GM10266 (cell line): Measurements from ENCODE around the gene EEFSEC.

Experiments
- DNase-seq: peaks from one replicate; pipeline ENCODE4 v3.0.0; 2012; ENCODE audit errors: extremely low spot score
- TF ChIP-seq, protein P1 (sequence below): IDR thresholded peaks from 2 replicates; pipeline ENCODE4 v1.5.1; 2012; ENCODE audit warnings: mild to moderate bottlenecking, low read depth; ENCODE audit not compliant: control insufficient read depth, insufficient read depth; ENCODE audit errors: missing control alignments

EEFSEC gene

DNA sequence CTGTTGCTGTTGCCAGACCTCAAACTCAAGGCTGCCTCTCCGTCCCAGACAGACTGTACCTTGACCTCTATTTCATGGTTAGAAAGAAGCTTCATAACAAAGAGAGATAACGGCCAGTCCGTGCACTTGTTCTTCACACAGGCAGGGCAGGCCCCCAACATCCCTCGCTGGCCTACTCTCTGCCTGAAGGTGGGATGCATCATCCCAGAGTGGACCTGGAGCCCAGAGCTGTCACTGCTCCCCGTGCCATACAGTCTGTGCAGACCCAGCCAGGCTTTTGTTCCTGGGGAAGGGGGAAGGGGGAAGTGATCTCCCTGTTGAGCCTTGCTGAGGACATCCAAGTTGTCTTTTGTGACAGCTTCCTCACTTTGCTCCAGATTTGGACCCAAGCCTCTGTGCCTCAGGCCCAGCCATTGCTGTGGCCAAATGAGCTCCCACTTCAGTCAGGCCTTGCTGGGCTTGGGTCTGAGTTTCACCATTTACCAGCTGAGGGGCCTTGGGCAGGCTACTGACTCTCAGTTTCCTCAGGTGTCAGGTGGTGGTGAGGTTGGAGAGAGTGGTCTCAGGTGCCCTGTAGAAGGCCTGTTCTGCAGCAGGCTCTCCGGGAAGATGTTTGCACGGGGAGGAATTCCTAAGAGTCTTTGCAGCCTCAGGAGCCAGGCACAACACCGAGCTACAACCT, 171.8 kb downstream of the EEFSEC start:
- TF ChIP-seq, protein P1, sequence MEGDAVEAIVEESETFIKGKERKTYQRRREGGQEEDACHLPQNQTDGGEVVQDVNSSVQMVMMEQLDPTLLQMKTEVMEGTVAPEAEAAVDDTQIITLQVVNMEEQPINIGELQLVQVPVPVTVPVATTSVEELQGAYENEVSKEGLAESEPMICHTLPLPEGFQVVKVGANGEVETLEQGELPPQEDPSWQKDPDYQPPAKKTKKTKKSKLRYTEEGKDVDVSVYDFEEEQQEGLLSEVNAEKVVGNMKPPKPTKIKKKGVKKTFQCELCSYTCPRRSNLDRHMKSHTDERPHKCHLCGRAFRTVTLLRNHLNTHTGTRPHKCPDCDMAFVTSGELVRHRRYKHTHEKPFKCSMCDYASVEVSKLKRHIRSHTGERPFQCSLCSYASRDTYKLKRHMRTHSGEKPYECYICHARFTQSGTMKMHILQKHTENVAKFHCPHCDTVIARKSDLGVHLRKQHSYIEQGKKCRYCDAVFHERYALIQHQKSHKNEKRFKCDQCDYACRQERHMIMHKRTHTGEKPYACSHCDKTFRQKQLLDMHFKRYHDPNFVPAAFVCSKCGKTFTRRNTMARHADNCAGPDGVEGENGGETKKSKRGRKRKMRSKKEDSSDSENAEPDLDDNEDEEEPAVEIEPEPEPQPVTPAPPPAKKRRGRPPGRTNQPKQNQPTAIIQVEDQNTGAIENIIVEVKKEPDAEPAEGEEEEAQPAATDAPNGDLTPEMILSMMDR: no peak
- DNase-seq: no peak

DNA sequence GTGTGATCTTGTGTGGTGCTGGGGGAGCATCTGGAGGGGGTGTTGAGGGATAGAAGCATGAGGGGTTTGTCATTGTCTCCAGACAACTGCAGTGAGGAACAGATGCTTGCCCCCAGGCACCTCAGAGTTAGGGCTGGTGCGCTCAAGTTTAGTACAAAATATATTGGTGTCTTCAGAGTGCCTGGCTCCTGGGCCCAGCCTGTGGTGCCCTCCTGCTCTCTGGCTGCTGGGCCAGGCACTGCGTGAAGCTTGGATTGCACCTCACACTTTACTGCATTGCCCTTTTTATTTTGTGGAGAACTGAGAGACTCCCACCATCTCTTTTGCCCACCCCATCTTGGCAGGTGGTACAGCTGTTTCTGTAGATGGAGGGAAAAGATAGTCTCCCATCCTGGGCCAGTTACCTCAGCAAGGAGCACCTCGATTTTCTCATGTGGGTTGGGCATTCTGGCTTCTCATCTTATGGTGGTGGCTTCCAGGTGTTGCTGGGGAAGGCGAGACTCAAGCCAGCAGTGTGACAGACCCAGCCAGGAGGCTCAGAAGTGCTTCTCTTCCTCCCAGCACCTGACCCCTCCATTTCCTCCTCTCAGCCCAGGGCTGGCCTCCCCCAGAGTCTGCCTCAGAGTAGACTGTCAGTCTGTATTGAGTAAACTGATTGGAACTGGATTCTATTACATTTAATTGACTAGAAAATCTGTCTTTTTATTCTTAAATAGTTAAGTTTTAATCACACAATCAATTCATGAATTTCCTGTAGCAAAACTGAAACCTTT, 173.0 kb downstream of the EEFSEC start:
- DNase-seq: no peak
- TF ChIP-seq, protein P1: no peak

DNA sequence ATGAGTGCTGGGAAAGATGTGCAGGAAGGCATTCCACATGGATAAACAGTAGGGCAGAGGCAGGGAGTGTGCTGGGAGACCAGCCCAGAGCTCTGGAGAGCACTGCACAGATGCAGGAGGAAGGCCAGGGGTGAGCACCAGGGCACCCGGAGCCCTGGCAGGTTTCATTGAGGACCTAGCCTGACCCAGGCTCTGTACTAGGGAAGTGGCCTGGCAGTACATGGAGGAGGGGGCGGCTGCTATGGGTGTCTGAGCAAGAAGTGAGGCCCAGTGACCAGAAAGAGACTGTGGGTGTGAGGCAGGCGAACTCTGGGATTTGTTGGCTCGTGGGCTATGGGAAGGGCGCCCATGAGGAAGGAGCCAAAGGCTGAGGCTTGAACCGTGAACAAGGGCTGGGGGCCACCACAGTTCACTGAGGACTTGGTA, 174.3 kb downstream of the EEFSEC start:
- DNase-seq: no peak
- TF ChIP-seq, protein P1: no peak

DNA sequence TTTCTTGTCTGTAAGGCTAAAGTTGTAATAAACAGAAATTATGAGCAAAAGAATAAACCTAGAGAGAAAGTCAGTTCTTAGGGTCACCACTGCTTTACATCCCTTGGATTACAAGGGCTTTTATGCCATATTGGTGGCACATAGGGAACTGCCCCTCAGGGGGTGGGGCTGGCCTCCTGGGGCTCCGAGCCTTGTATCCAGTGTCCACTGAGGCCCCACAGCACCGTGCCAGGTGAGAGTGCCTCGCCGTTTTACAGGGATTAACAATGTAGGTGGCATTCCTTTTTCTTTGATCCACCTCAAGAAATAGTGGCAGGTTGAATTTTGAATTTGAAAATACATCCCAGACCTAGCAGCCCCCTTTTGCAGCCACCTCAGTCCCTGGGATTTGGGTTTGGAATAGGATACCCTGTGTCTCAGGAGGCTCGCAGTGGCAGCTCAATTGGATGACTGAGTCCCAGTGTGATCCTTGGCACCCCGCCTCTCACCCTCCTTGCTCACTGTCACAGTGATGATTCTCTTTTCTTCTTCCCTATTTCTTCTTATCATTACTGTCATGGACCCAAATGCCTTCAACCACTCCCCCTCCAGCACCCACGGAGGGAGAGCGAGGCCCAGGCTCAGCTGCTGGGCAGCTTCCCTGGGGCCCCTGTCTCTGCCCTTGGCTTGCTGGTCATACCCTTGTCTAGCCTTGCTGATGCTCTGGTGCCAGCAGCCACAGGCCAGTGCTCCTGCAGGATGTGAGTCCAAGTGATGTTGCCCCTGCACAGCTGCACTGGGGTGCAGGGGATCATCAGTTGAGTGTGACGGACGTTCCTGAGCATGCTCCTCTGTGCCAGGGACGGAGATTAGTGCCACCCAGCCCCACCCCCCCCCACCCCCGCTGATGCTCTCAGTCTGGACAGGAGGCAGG, 175.5 kb downstream of the EEFSEC start:
- TF ChIP-seq, protein P1: no peak
- DNase-seq: no peak

DNA sequence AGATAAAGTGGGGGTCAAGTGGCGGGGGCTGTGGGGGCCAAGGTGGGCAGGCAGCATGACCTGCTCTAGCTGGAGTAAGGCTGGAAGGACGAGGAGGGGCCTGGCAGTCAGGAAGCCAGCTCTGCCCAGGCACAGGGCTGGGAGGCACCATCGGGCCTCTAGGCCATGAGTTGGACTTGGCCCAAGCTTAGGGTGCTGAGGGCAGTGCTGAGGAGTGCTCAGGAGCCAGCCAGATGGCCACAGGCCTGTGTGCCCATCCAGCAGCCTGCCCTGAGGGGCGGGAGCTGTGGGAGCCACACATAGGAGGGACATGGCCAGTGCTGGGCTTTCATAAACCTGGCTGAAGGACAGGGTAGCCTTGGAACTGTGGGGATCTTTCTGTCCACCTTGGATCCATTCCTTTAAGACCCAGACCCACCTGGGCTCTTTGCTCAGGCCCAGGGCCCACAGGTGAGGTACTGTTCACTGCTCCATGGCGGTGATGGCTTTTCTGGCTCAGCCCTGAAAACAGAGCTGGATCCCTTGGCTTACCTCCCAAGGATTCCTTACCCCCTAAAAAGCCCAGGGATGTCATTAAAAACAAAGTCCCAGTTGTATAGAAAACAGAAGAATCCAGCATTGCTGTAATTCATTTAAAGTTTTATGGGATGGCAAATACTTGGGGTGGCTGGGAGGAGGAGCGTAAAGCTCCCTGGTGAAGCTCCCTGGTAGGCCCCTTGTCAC, 176.4 kb downstream of the EEFSEC start:
- TF ChIP-seq, protein P1: no peak
- DNase-seq: no peak

DNA sequence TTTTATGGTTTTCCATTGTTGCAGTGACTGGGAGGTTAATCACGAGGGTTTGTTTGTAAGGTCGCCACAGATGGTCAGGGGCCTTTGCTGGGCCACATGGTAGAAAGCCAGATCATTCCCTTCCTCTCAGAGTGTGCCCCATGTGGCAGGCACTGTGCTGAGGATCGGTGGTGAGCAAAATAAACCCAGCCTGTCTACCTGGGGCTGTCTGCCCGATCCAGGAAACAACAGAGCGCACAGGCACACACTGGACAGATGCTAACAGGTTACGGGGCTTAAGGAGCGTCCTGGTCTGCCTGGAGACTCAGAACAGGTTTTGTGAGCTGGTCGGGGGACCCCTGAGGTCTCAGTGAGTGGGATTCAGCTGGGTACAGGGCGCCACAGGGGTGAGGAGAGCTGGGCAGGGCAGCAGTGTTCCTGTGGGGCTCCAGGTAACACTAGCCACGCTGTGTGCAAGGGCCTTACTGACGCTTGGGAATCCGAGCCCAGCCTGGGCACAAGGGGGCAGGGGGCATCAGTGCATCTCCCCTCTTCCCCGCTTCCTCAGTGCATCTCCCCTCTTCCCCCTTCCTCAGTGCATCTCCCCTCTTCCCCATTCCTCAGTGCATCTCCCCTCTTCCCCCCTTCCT, 177.0 kb downstream of the EEFSEC start:
- TF ChIP-seq, protein P1: no peak
- no peak for DNase-seq
